NT2/D1 (cell line): Measurements from ENCODE around the gene UPK3A.

Experiments
- YY1 ChIP-seq: IDR thresholded peaks from 2 replicates; pipeline ENCODE4 v1.6.1; 2011; ENCODE audit not compliant: insufficient read length, insufficient read depth
- ZNF274 ChIP-seq: IDR thresholded peaks from 2 replicates; pipeline ENCODE4 v1.6.1; 2011; ENCODE audit warnings: mild to moderate bottlenecking, low read depth, low read length

DNA sequence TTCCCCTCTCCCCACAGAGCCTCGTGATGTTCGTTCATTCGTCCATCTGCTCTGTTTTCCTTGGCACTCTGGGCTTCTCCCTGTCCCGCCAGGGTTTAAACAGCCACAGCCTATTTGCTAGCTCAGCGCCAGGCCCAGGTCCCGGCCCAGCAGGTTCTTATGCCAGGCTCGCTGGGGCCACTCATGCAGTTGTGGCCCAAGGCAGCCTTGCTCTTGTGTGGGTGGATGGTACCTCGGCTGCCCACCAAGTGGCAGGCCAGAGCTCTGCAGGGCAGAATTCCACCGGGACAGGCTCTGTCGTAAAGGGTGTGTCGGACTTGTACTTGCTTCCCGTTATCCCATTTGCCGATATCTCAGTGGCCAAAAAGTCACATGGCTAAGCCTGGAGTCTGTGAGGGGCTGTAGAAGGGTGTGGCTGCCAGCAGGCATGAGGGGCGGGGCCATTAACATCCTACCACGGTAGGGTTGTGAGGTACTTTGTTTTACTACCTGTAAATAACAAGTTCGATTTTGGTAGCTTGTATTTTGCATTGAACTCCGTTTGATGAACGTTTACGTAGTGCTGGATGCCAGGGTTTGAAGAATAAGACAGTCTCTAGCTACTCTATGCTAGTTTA is 32.9 kb downstream of the UPK3A start:
- TF ChIP-seq YY1 (no peak), ZNF274 (no peak)
